OCI-LY3 (cell line): ENCODE data around the gene VOPP1.

ENCODE experiments used
- H2AFZ ChIP-seq: fragments of 200-600, 300-600 bp; shearing (Covaris generic); 2 replicates; pipeline ENCODE4 v1.6.0; 2014; ENCODE audit warnings: antibody characterized with exemption, low read depth, low read length
- H3K27ac ChIP-seq: fragments of 200-600, 300-600 bp; sonication (generic); 2 replicates; pipeline ENCODE4 v1.5.1; 2014; ENCODE audit warnings: mild to moderate bottlenecking, low read length, moderate library complexity, mixed read lengths
- H3K27me3 ChIP-seq: fragments of 200-600, 300-600 bp; sonication (generic); 2 replicates; pipeline ENCODE4 v1.6.1; 2014; ENCODE audit warnings: low read depth, low read length, mixed read lengths
- H3K36me3 ChIP-seq: fragments of 200-600, 300-600 bp; sonication (generic); replicated peaks from 2 replicates; pipeline ENCODE3; 2014; ENCODE audit warnings: low read depth, low read length, mixed read lengths
- H3K4me1 ChIP-seq: fragments of 300-600, 200-600 bp; sonication (generic); 2 replicates; pipeline ENCODE4 v1.6.1; 2014; ENCODE audit warnings: low read length, mixed read lengths
- H3K4me2 ChIP-seq: fragments of 200-600, 300-600 bp; sonication (generic); 2 replicates; pipeline ENCODE4 v1.6.1; 2014; ENCODE audit warnings: low read length, mixed read lengths
- H3K4me3 ChIP-seq: fragments of 300-600, 200-600 bp; sonication (generic); 2 replicates; pipeline ENCODE4 v1.5.1; 2014; ENCODE audit warnings: antibody characterized with exemption, mild to moderate bottlenecking, low read length, moderate library complexity
- H3K79me2 ChIP-seq: fragments of 300-600, 200-600 bp; shearing (Covaris generic); 2 replicates; pipeline ENCODE4 v1.6.1; 2014; ENCODE audit warnings: mild to moderate bottlenecking, low read length, mixed read lengths
- H3K9ac ChIP-seq: fragments of 300-600, 200-600 bp; shearing (Covaris generic); 2 replicates; pipeline ENCODE4 v1.6.0; 2014; ENCODE audit warnings: mild to moderate bottlenecking, low read length, moderate library complexity
- H3K9me3 ChIP-seq: fragments of 200-600, 300-600 bp; shearing (Covaris generic); 2 replicates; pipeline ENCODE4 v1.6.1; 2014; ENCODE audit warnings: low read length, mixed read lengths; ENCODE audit not compliant: insufficient read depth
- H4K20me1 ChIP-seq: fragments of 200-600, 300-600 bp; sonication (generic); 2 replicates; pipeline ENCODE4 v1.6.1; 2016; ENCODE audit warnings: low read length, mixed read lengths; ENCODE audit not compliant: insufficient read depth
- EZH2phosphoT487 ChIP-seq: fragments of 200-600 bp; shearing (Covaris generic); IDR thresholded peaks from 2 replicates; pipeline ENCODE4 v1.6.1; 2018; ENCODE audit warnings: antibody characterized with exemption, mixed run types, low read depth
- TF ChIP-seq, protein P1 (sequence below): fragments of 200-600, 300-600 bp; sonication (generic); IDR thresholded peaks from 2 replicates; pipeline ENCODE4 v1.5.1; 2014; ENCODE audit warnings: antibody characterized with exemption, low read length, low read depth

VOPP1 gene

DNA sequence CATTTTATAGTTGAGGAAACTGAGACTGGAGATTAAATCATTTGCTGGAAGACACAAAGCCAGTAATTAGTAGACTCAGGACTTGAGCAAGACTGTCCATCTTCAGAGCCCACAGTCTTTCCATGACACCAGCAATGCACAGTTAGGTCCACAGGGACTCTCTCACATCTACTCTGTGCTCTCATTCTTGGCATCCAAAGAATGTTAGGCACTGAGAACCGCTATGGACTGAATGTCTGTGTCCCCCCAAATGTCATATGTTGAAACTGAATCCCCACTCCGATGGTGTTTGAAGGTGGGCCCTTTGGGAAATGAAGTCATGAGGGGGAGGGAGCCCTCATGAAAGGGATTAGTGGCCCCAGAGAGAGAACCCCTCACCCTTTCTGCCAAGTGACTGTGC, 106.6 kb downstream of the VOPP1 start:
- Histone ChIP-seq H3K4me2 (no peak overlapping the region), H3K79me2 (peaks cover 63% of the 10 kb centered on the region), H3K4me1 (no peaks in the 10 kb centered on the region), H3K9me3 (no peaks in the 10 kb centered on the region), H3K27ac (no peak overlapping the region), H4K20me1 (peaks cover 21% of the 10 kb centered on the region), H3K4me3 (no peak overlapping the region), H3K36me3 (peaks cover 82% of the 10 kb centered on the region), H2AFZ (no peak overlapping the region), H3K9ac (no peak overlapping the region), H3K27me3 (no peaks in the 10 kb centered on the region)
- no peak for TF ChIP-seq EZH2phosphoT487
- TF ChIP-seq, protein P1, sequence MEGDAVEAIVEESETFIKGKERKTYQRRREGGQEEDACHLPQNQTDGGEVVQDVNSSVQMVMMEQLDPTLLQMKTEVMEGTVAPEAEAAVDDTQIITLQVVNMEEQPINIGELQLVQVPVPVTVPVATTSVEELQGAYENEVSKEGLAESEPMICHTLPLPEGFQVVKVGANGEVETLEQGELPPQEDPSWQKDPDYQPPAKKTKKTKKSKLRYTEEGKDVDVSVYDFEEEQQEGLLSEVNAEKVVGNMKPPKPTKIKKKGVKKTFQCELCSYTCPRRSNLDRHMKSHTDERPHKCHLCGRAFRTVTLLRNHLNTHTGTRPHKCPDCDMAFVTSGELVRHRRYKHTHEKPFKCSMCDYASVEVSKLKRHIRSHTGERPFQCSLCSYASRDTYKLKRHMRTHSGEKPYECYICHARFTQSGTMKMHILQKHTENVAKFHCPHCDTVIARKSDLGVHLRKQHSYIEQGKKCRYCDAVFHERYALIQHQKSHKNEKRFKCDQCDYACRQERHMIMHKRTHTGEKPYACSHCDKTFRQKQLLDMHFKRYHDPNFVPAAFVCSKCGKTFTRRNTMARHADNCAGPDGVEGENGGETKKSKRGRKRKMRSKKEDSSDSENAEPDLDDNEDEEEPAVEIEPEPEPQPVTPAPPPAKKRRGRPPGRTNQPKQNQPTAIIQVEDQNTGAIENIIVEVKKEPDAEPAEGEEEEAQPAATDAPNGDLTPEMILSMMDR, result no peak

DNA sequence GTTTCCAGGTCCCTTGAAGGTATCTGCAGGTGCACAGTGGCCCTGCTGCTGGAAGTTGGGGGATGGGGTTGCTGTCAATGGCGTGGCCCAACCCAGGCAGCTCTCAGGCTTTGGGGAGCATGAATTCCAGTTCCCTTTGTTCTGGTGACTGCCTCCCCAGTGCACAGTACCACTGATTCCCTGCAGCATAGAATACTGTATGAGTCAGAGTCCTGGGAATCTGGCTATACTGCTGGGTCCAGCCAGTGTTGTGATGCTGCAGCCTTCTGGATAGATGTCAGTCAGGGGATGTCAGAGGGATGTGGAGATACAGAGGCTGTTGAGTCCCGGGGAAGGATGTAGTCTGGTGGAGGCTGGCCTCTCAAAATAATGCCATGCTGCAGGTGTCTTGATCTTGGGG, 107.9 kb downstream of the VOPP1 start:
- Histone ChIP-seq H4K20me1 (peaks cover 12% of the 10 kb centered on the region; the same call in 1 of the 2 replicates), H3K27ac (no peak overlapping the region), H2AFZ (no peak overlapping the region), H3K4me3 (no peak overlapping the region), H3K27me3 (no peaks in the 10 kb centered on the region), H3K4me2 (no peak overlapping the region), H3K9me3 (no peaks in the 10 kb centered on the region), H3K36me3 (peaks cover 77% of the 10 kb centered on the region), H3K4me1 (no peaks in the 10 kb centered on the region), H3K9ac (no peak overlapping the region), H3K79me2 (peaks cover 52% of the 10 kb centered on the region)
- TF ChIP-seq, protein P1, result no peak
- no peak for TF ChIP-seq EZH2phosphoT487

DNA sequence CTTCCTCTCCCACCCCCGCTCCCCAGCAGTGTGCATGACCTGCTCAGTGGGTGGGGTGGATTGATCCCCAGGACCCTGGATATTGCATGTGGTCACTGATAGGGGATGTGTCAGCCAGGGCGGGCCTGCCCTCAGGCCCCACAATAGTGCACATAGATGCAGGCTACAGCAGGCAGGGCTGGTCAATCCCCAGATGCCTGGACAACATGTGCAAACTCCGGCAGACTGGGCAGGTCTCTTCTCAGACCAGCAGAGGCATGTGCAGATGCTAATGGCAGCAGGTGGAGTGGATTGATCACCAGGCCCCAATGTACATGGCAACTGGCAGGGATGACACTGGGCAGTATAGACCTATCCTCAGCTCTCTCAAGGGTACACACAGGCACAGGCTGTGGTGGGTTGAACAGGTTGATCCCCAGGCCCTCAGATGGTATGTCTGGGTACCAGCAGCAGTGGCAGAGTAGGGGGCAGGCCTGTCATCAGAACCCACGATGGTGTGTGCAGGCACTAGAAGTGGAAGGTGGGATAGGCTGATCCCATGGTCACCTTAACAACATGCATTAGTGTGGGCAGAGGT, 108.5 kb downstream of the VOPP1 start:
- TF ChIP-seq, protein P1, result no peak
- TF ChIP-seq EZH2phosphoT487, result no peak
- Histone ChIP-seq H3K4me3 (no peak overlapping the region), H2AFZ (no peak overlapping the region), H4K20me1 (peaks cover 5% of the 10 kb centered on the region; the same call in 1 of the 2 replicates), H3K9me3 (no peaks in the 10 kb centered on the region), H3K27ac (no peak overlapping the region), H3K27me3 (no peaks in the 10 kb centered on the region), H3K4me1 (no peaks in the 10 kb centered on the region), H3K79me2 (peaks cover 46% of the 10 kb centered on the region), H3K9ac (no peak overlapping the region), H3K36me3 (peaks cover 71% of the 10 kb centered on the region), H3K4me2 (no peak overlapping the region)

DNA sequence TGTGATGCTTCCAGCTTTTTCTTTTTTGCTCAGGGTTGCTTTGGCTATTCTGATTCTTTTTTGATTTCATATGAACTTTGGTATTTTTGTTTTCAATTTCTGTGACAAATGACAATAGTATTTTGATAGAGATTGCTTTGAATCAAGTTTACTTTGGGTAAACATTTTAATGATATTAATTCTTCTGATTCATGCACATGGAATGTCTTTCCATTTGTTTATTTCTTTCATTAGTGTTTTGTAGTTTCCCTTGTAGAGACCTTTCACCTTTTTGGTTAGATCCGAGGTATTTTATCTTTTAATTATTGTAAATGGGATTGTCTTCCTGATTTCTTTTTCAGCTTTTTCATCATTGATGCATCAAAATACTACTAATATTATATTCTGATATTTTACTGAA, 114.0 kb downstream of the VOPP1 start:
- Histone ChIP-seq H3K27me3 (no peaks in the 10 kb centered on the region), H3K4me2 (no peak overlapping the region), H3K4me3 (no peak overlapping the region), H3K36me3 (peaks cover 29% of the 10 kb centered on the region), H3K27ac (no peak overlapping the region), H4K20me1 (no peaks in the 10 kb centered on the region), H3K4me1 (no peaks in the 10 kb centered on the region), H3K9ac (no peak overlapping the region), H2AFZ (no peak overlapping the region), H3K79me2 (peaks cover 30% of the 10 kb centered on the region), H3K9me3 (no peaks in the 10 kb centered on the region)
- TF ChIP-seq EZH2phosphoT487, result no peak
- TF ChIP-seq, protein P1, result no peak
